Lung (tissue), 12 donors: ENCODE data around the gene CNTNAP4. TPM values are rescaled to one million over a fixed set of nuclear protein-coding genes. Genes with fewer than 3 reads are reported as not detected.

Experiments used
- ATAC-seq: fragments of 200-7000 bp; cut with Tn5 transposase; one replicate; pipeline ENCODE4 v1.9.1; 2020; ENCODE audit warnings: moderate number of reproducible peaks; ENCODE audit not compliant: insufficient read depth, low FRiP score
- DNase-seq, 3 donors: peaks; one replicate each; pipeline ENCODE4 v3.0.0-alpha.2; 2013 to 2017
- H3K27ac ChIP-seq, 2 donors: one replicate each; pipeline ENCODE4 v1.5.1; 2013; ENCODE audit warnings: mild to moderate bottlenecking in 2 of 2, moderate library complexity in 2 of 2, control low read depth in 1 of 2, inconsistent platforms in 1 of 2, low read depth in 1 of 2, low read length in 1 of 2
- H3K27me3 ChIP-seq, 3 donors: one replicate each; pipeline ENCODE4 v1.5.1; 2013; ENCODE audit warnings: low read length in 2 of 3; ENCODE audit not compliant: control insufficient read depth in 3 of 3, insufficient read depth in 3 of 3
- H3K36me3 ChIP-seq, 4 donors: one replicate each; pipeline ENCODE4 v1.5.1; 2013; ENCODE audit warnings: low read length in 4 of 4, mild to moderate bottlenecking in 1 of 4, moderate library complexity in 1 of 4; ENCODE audit not compliant: control insufficient read depth in 4 of 4, insufficient read depth in 4 of 4
- H3K4me1 ChIP-seq, 5 donors: one replicate each; pipeline ENCODE4 v1.5.1; 2013; ENCODE audit warnings: low read length in 5 of 5, mild to moderate bottlenecking in 2 of 5, moderate library complexity in 1 of 5; ENCODE audit not compliant: control insufficient read depth in 5 of 5, insufficient read depth in 5 of 5
- H3K4me3 ChIP-seq: one replicate; pipeline ENCODE4 v1.5.1; 2013; ENCODE audit warnings: mild to moderate bottlenecking, control low read depth, moderate library complexity
- H3K9ac ChIP-seq, 2 donors: one replicate each; pipeline ENCODE4 v1.5.1; 2013; ENCODE audit warnings: low read length in 2 of 2, control low read depth in 1 of 2; ENCODE audit not compliant: insufficient read depth in 1 of 2
- H3K9me3 ChIP-seq, 4 donors: one replicate each; pipeline ENCODE4 v1.5.1; 2013; ENCODE audit warnings: low read length in 3 of 4, mild to moderate bottlenecking in 1 of 4, moderate library complexity in 1 of 4; ENCODE audit not compliant: control insufficient read depth in 4 of 4, insufficient read depth in 3 of 4
- CTCF ChIP-seq: IDR thresholded peaks from 2 replicates; pipeline ENCODE4 v1.5.1; 2012; ENCODE audit warnings: mild to moderate bottlenecking; ENCODE audit errors: control extremely low read depth, extremely low read depth
- WGBS, 2 donors: extraction: QIAGEN DNeasy Blood & Tissue Kit; methylation state at CpG; one replicate each; pipeline ENCODE4 v1.1.7; 2013; 5-methylcytosine and 5-hydroxymethylcytosine counted together
- polyA plus RNA-seq, 2 donors: library from polyadenylated mRNA; stranded (reverse); fragments of 200-250 nt; gene quantifications; one replicate each; pipeline ENCODE4 v1.2.1, GENCODE V29; 2013
- total RNA-seq, 2 donors: library from RNA; depleted of rRNA in 1 of 2; stranded (reverse); fragments of >200 nt in 1 of 2; gene quantifications; one replicate each; pipeline ENCODE4 v1.2.1, GENCODE V29; 2014 to 2021
- donor health status: control.
- donor health status: control.
- donor health status: Bipolar disorder and iron deficiency.
- donor health status: healthy.
- donor health status: DM: yes; HTN: yes; CAD: no.

CNTNAP4 gene
- total and polyA plus RNA-seq, 4 donors, result 0.71 TPM; not detected in 3

- Histone ChIP-seq H3K4me1 (no peaks in the 10 kb centered on the region), H3K4me3 (no peak overlapping the region), H3K27ac (no peak overlapping the region), H3K27me3 (no peaks in the 10 kb centered on the region), H3K9ac (no peak overlapping the region), H3K36me3 (no peaks in the 10 kb centered on the region), H3K9me3 (no peaks in the 10 kb centered on the region)
- WGBS, 2 donors, result 27 to 36% methylated on average over 4 of the region's 4 CpGs
- TF ChIP-seq CTCF, result no peak
- no peak for DNase-seq
- ATAC-seq, result no peak
These were observed 93.1 kb downstream of the CNTNAP4 start for GRCh38 chr16:76370344-76370743.

GRCh38 chr16:76371441-76371840 is 94.2 kb downstream of the CNTNAP4 start:
- DNase-seq, result no peak
- WGBS, 2 donors, result 89 to 97% methylated on average over 3 of the region's 3 CpGs
- no peaks in the 10 kb centered on the region for H3K4me1 ChIP-seq
- H3K27ac ChIP-seq, result no peak overlapping the region
- H3K36me3 ChIP-seq, result no peaks in the 10 kb centered on the region
- H3K4me3 ChIP-seq, result no peak overlapping the region
- no peaks in the 10 kb centered on the region for H3K27me3 ChIP-seq
- no peak for ATAC-seq
- TF ChIP-seq CTCF, result no peak
- no peaks in the 10 kb centered on the region for H3K9me3 ChIP-seq
- H3K9ac ChIP-seq, result no peak overlapping the region

- no peak for DNase-seq
- Histone ChIP-seq H3K27me3 (no peaks in the 10 kb centered on the region), H3K36me3 (no peaks in the 10 kb centered on the region), H3K27ac (no peak overlapping the region), H3K4me1 (no peaks in the 10 kb centered on the region), H3K4me3 (no peak overlapping the region), H3K9me3 (no peaks in the 10 kb centered on the region), H3K9ac (no peak overlapping the region)
- no peak for ATAC-seq
- WGBS, 2 donors, result 76 to 85% methylated on average over 4 of the region's 4 CpGs
- no peak for TF ChIP-seq CTCF
These were observed 96.8 kb downstream of the CNTNAP4 start for GRCh38 chr16:76373998-76374397.

GRCh38 chr16:76376988-76377387 is 99.8 kb downstream of the CNTNAP4 start:
- H3K27ac ChIP-seq, result no peak overlapping the region
- H3K4me1 ChIP-seq, result no peaks in the 10 kb centered on the region
- H3K9ac ChIP-seq, result no peak overlapping the region
- DNase-seq, result no peak
- no peak overlapping the region for H3K4me3 ChIP-seq
- WGBS, 2 donors, result 88 to 93% methylated on average over 2 of the region's 2 CpGs
- no peaks in the 10 kb centered on the region for H3K27me3 ChIP-seq
- H3K9me3 ChIP-seq, result no peaks in the 10 kb centered on the region
- no peak for TF ChIP-seq CTCF
- no peaks in the 10 kb centered on the region for H3K36me3 ChIP-seq
- ATAC-seq, result no peak
